ENCODE results near the gene CISD1.

DNA sequence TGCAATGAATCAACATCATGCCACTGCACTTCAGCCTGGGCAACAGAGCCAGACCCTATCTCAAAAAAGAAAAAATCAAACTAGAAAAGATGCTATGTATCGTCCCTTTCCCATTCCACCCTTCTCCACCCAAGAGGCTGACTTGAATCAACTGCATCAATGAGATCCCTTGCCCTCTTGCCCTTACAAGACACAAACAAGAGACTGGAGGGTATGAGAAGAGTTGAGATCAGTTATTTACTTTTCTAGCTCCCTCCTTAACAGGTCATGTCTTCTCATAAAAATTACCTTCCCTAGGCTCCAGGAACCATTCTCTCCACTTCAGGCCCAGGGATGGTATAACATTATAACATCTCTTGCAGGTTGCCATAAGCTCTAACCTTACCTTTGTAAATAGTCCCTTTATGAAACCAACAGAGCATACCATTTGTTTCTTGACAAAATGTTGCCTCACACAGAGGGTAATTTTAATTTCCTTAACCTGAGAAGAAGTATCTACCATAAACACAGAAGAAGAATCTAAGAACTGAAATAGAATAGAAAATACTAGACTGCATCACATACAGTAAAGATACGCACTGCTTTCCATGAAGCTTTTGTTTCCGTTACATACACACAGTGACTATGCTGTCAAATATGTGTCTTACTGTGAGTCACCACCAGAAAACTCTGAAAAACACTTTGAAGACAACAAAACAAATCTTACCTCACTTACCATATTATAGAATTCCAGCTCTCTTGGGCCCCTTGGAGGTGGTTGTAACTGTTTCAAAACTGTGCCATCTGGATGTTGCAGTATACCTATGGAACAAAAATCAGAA lies 31.7 kb upstream of the CISD1 start:
- TF ChIP-seq, protein P1, sequence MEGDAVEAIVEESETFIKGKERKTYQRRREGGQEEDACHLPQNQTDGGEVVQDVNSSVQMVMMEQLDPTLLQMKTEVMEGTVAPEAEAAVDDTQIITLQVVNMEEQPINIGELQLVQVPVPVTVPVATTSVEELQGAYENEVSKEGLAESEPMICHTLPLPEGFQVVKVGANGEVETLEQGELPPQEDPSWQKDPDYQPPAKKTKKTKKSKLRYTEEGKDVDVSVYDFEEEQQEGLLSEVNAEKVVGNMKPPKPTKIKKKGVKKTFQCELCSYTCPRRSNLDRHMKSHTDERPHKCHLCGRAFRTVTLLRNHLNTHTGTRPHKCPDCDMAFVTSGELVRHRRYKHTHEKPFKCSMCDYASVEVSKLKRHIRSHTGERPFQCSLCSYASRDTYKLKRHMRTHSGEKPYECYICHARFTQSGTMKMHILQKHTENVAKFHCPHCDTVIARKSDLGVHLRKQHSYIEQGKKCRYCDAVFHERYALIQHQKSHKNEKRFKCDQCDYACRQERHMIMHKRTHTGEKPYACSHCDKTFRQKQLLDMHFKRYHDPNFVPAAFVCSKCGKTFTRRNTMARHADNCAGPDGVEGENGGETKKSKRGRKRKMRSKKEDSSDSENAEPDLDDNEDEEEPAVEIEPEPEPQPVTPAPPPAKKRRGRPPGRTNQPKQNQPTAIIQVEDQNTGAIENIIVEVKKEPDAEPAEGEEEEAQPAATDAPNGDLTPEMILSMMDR (IDR thresholded peaks at IDR 0.05; ENCODE audit: poor library complexity, severe bottlenecking) = no peak
- TF ChIP-seq MXI1 (conservative IDR thresholded peaks at IDR 0.05; ENCODE audit: poor library complexity, severe bottlenecking) (no peak), EZH2 (IDR thresholded peaks at IDR 0.05; ENCODE audit: borderline replicate concordance, insufficient read depth, low read length, poor library complexity, severe bottlenecking) (no peak)

All from neural cell (in vitro differentiated cells).